SIG-M5 (cell line): ENCODE measurements around the gene CATSPERD.
"Not testable (repeated sequence)": the region's sequence is repeated elsewhere in the genome, so short reads cannot be mapped to it uniquely, and the experiment has no call there.

ENCODE experiments used
- DNase-seq: peaks from one replicate; lab custom pipeline; 2025; lab: John Stamatoyannopoulos, UW

The CATSPERD gene

DNA sequence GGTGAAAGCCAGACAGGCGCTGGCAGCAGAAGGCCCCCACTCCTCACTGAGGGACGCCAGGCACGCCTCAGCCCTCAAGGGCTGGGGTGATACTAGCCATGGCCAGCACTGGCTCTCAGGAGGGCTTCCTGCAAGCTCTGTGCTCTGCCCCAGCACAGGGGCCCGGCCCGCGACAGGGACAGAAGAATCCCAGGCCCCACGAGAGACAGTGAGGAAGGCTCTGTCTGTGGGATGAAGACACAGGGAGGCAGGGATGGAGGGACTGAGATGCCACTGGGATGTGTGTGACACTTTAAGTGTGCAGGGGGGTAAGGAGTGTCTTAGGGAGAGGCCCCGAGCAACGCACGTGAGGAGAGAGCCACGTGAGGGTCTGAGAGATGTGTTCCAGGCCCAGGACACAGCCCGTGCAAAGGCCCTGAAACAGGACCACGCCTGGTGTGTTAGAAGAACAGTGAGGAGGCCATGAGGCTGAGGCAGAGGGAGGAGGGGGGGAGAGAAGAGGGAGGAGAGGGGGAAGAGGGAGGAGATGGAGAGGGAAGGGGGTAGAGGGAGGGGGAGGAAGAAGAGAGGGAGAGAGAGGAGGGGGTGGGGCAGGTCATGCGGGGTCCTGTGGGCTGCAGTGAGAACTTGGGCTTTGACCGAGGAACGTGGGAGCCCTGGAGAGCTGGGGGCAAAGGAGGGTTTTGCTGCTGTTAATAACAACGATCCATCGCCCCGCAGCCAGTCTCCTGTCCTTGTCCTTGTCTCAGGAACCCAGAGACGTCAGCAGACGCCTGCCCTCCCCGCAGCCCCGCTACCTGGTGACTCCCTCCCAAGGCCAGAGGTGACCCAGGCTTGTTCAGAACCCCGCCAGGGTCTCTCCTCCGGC lies 23.2 kb upstream of the CATSPERD start:
- no peak for DNase-seq

GRCh38 chr19:5697890-5698634 lies 22.4 kb upstream of the CATSPERD start:
- no peak for DNase-seq

- no peak for DNase-seq
Observed at GRCh38 chr19:5698635-5699422, 21.6 kb upstream of the CATSPERD start.

GRCh38 chr19:5700455-5701092 lies 19.9 kb upstream of the CATSPERD start:
- no peak for DNase-seq

DNA sequence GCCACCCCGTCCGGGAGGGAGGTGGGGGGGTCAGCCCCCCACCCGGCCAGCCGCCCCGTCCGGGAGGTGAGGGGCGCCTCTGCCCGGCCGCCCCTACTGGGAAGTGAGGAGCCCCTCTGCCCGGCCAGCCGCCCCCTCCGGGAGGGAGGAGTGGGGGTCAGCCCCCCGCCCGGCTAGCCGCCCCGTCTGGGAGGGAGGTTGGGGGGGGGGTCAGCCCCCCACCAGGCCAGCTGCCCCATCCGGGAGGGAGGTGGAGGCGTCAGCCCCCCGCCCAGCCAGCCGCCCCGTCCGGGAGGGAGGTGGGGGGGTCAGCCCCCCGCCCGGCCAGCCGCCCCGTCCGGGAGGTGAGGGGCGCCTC lies 18.4 kb upstream of the CATSPERD start:
- DNase-seq = not testable (repeated sequence)

DNA sequence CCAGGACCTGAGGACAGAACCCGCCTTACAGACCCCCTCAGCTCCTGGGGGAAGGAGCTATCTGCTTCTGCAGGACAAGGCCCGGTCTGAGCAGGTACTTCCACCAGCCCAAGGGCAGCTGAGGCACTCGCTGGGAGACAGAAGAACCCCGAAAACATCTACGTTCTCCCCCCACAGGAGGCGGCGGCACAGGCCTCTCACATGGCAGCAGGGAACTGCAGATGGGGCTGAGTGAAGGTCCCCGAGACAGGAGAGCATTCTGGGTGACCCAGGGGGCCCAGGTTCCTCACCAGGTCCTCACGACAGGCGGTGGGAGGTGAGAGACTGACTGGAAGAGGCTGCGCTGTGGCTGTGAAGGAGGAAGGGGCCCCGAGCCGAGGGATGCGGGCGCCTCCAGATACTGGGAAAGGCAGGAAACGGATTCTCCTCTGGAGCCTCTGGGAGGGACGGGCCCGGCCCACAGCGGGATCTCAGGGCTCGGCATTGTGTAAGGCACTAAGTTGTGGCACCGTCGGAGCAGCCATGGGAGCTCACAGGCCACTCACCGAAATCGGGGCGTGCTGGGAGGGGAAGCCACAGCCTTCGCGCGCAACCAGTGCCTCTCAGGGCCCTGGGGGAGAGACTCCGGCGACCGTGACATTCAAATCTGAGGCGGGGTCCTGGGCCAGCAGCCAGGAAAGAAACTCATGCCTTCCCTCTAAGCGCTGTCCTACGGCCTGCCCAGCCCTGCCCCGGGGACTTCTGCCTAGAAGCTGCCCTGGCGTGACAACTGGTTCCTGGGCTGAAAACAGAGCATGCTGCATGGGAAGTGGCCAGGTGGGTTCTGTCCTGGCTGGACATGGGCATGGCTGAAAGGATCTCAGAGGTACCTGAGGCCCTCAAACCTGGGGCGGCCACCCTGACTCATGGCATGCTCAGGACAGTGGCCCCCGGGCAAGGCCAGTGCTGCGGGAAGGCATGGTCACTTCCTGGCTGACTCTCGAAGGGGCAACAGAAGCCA lies 16.3 kb upstream of the CATSPERD start:
- no peak for DNase-seq

DNA sequence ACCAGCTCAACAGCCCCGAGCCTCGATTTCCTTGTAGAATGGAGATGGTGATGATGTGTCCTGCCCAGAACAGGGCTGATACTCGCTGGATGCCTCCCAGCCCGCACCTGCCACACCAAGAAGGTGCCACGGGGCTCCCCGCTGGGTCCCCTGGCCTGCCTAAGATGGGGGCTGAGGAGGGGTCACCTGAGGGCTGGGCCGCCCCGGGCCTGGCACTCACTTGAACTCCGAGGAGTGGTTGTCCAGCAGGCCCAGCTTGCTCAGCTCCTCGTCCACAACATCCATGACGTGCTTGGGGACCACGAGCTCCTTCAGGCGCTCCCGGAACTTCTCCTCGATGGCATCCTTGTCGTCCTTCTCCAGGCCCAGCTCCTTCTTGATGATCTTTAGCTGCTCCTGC lies 14.9 kb upstream of the CATSPERD start:
- no peak for DNase-seq

DNA sequence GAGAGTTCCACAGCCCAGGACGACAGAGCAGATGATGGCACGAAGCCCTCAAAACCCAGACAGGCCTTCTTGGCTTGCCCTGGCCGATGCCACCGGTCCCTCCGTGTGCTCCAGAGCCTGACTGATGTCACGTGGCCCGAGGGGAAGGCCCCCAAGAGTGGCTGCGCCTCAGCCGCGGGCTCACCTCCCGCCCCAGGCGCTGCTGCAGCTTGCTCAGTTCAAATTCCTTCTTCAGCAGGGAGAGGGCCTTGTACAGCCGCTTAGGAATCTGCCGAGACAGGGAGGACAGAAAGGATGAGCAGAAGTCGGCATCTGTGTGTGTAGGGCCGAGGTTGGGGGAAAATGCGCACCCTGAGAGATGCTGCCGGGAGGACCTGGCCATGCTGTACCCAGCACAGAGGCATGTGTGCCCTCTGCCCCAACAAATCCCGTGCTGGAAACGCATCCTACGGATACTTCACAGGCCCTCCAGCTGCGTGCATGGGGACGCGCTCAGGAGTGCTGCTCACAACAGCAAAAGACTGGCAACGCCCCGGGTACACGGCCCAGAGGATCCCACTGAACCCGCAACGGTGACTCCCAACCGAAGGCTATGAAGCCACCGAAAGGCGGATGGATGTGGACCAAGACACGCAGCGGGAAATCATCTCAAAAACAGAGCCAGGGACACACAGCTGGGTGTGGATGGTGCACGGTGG lies 13.4 kb upstream of the CATSPERD start:
- no peak for DNase-seq

DNA sequence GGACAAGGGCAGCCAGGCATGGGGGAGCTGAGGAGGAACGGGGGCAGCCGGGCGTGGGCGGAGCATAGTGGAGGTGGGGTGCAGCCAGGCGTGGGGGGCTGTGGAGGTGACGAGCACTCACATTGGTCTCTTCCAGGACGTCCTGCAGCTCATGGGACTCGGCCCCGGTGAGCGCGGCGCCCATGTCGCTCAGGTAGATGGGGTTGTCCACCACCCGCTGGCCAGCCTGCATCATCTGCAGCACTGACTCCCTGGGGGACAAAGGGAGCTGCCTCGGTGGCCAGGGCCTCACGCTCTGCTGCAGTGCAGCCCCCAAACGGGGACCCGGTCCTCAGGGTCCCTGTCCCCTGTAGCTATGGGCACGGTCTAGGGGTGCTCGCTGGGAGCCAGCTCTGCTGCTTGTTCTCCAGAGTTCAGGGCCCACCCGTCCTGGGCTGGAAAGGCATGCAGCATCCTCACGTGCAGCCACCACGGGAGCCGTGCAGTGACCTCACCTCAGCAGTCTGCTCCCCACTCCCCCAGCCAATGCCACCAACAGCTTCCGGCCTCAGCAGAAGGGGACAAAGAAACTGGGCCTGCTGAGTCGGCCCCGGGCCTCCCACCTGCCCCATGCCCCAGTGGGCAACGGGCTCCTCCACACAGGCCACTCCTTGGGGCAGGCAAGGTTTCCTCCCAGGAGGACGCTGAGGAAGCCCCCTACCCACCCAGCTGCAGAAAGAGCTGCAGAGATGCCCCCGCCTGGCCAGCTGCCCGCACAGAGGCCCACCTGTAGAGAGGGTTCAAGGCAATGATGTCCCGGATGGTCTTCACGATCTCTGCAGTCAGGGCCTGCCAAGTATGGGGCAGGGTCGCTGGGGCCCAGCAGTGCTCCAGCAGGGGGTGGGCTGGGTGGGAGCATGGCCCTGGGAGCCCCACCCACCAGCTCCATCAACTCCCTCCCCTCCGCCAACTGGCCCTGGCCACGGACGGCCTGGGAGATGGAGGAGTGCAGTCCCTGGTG lies 12.6 kb upstream of the CATSPERD start:
- DNase-seq = no peak

DNA sequence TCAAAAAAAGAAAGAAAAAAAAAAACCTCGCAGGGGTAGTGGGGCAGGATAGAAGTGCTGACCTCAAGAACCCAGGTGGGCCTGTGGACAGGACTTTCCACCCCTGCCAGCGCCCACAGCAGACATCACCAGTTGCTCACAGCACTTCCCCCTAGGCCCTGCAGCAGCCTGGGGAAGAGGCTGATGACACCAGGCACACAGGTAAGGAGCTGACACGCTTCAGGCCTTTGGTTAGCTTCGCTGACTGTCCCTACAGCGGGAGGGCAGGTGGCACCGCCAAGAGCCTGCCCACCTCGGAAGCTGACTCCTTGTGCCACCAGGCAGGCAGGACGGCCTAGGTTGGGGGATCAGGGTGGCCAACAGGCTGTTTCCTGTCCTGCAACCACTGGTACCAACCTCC lies 9.4 kb upstream of the CATSPERD start:
- DNase-seq = no peak

DNA sequence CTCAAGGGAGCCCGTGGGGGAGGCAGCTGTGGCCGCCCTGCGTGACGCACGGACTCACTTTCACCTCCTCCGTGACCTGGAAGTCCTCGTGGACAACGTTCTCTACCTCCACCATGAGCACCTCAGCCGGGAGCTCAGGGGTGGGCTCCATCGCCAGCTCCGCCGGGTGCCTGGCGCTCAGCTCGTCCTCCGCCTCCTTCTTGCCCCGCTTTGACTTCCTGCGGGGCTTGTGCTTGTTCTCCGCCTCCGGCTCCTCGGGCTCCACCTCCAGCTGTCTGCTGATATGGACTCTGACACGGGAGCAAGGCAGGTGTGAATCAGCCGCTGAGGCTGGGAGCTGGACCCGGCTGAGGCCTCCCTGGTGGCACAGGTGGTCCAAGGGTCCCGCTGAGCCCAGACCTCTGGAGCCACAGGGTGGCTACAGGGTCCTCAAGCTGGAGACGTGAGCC lies 8.7 kb upstream of the CATSPERD start:
- DNase-seq = no peak

DNA sequence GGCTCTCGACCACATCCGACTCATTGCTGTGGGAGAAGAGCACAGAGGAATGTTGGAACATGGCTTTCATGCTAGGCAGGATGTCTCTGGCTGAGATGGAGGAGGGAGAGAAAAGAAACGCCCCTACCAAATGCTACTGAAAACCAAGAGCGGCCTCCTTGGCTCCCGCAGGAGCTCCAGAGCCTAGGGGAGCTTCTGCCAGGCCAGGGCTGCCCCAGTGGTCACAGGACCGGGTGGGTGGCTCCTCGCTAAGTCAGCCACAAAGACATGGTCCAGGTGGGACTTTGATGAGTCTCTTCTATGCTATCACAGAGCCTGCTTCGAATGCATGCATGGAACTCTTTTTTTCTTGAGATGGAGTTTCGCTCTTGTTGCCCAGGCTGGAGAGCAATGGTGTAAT lies 7.2 kb upstream of the CATSPERD start:
- no peak for DNase-seq

DNA sequence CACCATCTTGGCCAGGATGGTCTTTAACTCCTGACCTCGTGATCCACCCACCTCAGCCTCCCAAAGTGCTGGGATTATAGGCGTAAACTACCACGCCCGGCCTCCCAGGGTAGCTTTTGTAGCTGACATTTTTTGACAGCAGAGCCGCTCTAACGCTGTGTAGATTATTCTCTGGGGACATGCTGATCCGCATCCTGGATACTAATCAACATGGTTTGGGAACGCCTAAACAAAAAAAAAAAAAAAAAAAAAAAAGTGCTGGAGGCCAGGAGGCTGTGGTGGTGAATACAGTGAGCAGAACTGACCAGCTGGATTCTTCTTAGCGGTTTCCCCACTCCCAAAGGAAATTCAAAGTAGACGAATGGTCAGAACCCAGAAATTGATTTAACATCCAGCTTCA lies 5.6 kb upstream of the CATSPERD start:
- no peak for DNase-seq

DNA sequence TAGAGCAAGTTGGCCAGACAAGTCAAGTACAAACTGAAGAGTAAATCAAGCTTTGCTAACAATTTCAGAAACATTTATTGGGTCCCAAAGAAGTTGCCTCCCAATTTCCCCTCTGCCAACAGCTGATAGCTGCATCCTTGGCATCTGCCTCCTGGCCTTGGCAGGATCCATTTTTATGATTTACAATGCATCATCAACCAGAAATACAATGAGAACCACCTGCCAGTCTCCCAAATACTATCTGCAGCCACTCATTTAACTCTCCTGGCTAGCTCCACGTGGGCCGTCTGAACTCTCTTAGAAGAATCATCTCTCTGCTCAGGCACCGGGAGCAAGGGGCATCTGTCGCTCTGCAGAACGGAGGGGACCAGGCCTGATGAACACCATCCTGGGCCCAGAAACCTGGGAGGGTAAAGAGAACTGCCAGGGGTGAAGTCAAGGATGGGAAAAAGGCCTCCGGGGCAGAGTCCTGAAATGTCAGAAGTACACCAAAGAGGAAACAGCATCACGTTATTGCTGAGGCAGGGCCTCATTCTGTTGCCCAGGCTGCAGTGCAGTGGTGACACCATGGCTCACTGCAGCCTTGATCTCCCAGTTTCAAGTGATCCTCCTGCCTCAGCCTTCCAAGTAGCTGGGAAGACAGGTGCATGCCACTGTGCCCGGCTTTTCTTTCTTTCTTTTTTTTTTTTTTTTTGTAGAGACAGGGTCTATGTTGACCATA lies 3.1 kb upstream of the CATSPERD start:
- no peak for DNase-seq

GRCh38 chr19:5718037-5718578 lies 2.3 kb upstream of the CATSPERD start:
- no peak for DNase-seq

GRCh38 chr19:5718579-5719273 lies 1.7 kb upstream of the CATSPERD start:
- DNase-seq = peak; percentile 71

- DNase-seq = no peak
Observed at GRCh38 chr19:5719274-5719960, 1.0 kb upstream of the CATSPERD start.
